H9 (cell line): ENCODE data around the gene OPN5. TPM values are rescaled to one million over a fixed set of nuclear protein-coding genes. Genes with fewer than 3 reads are reported as not detected.

ENCODE experiments used
- DNase-seq: peaks from one replicate; pipeline ENCODE4 v3.0.0-alpha.2; 2017
- H2AFZ ChIP-seq: one replicate; pipeline ENCODE4 v1.6.1; 2013; ENCODE audit warnings: mild to moderate bottlenecking, low read length, control low read depth, moderate library complexity
- H2AK5ac ChIP-seq: 2 replicates; pipeline ENCODE4 v1.6.1; 2013; ENCODE audit warnings: low read length, control low read depth, mixed read lengths; ENCODE audit not compliant: insufficient read length
- H2BK120ac ChIP-seq: one replicate; pipeline ENCODE4 v1.6.1; 2013; ENCODE audit warnings: low read depth, mild to moderate bottlenecking, low read length, control low read depth, inconsistent platforms; ENCODE audit not compliant: poor library complexity, severe bottlenecking
- H2BK12ac ChIP-seq: 2 replicates; pipeline ENCODE4 v1.6.1; 2013; ENCODE audit warnings: low read length, control low read depth, mixed read lengths, low read depth; ENCODE audit not compliant: insufficient read length
- H2BK15ac ChIP-seq: 2 replicates; pipeline ENCODE4 v1.6.1; 2013; ENCODE audit warnings: low read depth, low read length, control low read depth
- H2BK20ac ChIP-seq: one replicate; pipeline ENCODE4 v1.6.1; 2013; ENCODE audit warnings: low read depth, mild to moderate bottlenecking, low read length, control low read depth, inconsistent platforms; ENCODE audit not compliant: poor library complexity, severe bottlenecking
- H2BK5ac ChIP-seq: 2 replicates; pipeline ENCODE4 v1.6.1; 2013; ENCODE audit warnings: low read length, control low read depth, mixed read lengths; ENCODE audit not compliant: insufficient read length
- H3K14ac ChIP-seq: 2 replicates; pipeline ENCODE4 v1.6.1; 2013; ENCODE audit warnings: low read length, control low read depth; ENCODE audit not compliant: insufficient read depth
- H3K18ac ChIP-seq: 2 replicates; pipeline ENCODE4 v1.6.1; 2013; ENCODE audit warnings: low read depth, mild to moderate bottlenecking, mixed read lengths, low read length, control low read depth; ENCODE audit not compliant: insufficient read length
- H3K23ac ChIP-seq: 2 replicates; pipeline ENCODE4 v1.6.1; 2013; ENCODE audit warnings: low read length, control low read depth, mixed read lengths, low read depth; ENCODE audit not compliant: insufficient read length
- H3K23me2 ChIP-seq: 2 replicates; pipeline ENCODE4 v1.6.1; 2013; ENCODE audit warnings: low read depth, mild to moderate bottlenecking, mixed read lengths, low read length, control low read depth; ENCODE audit not compliant: insufficient read length, poor library complexity, severe bottlenecking
- H3K27ac ChIP-seq: 2 replicates; pipeline ENCODE4 v1.5.1; 2013; ENCODE audit warnings: low read length, control low read depth, mixed read lengths, low read depth; ENCODE audit not compliant: insufficient read length
- H3K27me3 ChIP-seq: 2 replicates; pipeline ENCODE4 v1.6.1; 2013; ENCODE audit warnings: low read length, control low read depth, inconsistent platforms; ENCODE audit not compliant: insufficient read depth
- H3K4ac ChIP-seq: 2 replicates; pipeline ENCODE4 v1.6.1; 2013; ENCODE audit warnings: low read depth, mild to moderate bottlenecking, control low read depth, inconsistent platforms, low read length, moderate library complexity
- H3K4me1 ChIP-seq: 2 replicates; pipeline ENCODE4 v1.6.1; 2013; ENCODE audit warnings: low read length, control low read depth, inconsistent platforms; ENCODE audit not compliant: insufficient read depth
- H3K4me2 ChIP-seq: 2 replicates; pipeline ENCODE4 v1.6.1; 2013; ENCODE audit warnings: low read length, control low read depth, mixed read lengths; ENCODE audit not compliant: insufficient read length, insufficient read depth
- H3K56ac ChIP-seq: 2 replicates; pipeline ENCODE4 v1.6.1; 2013; ENCODE audit warnings: low read depth, mild to moderate bottlenecking, mixed read lengths, low read length, control low read depth; ENCODE audit not compliant: insufficient read length
- H3K79me1 ChIP-seq: 2 replicates; pipeline ENCODE4 v1.6.1; 2013; ENCODE audit warnings: low read depth, mild to moderate bottlenecking, moderate library complexity, low read length, control low read depth, inconsistent platforms; ENCODE audit not compliant: insufficient read depth, poor library complexity, severe bottlenecking
- H3K79me2 ChIP-seq: 2 replicates; pipeline ENCODE4 v1.6.1; 2013; ENCODE audit warnings: low read length, control low read depth, inconsistent platforms; ENCODE audit not compliant: insufficient read depth
- H3K9ac ChIP-seq: 2 replicates; pipeline ENCODE4 v1.6.1; 2013; ENCODE audit warnings: low read length, control low read depth, mixed read lengths; ENCODE audit not compliant: insufficient read length; ENCODE audit errors: extremely low read depth
- H3K9me3 ChIP-seq: one replicate; pipeline ENCODE4 v1.6.1; 2013; ENCODE audit warnings: low read depth, low read length, inconsistent platforms; ENCODE audit not compliant: control insufficient read depth
- H3T11ph ChIP-seq: one replicate; pipeline ENCODE4 v1.6.1; 2013; ENCODE audit warnings: mild to moderate bottlenecking, low read length, control low read depth, inconsistent platforms
- H4K20me1 ChIP-seq: one replicate; pipeline ENCODE4 v1.6.1; 2013; ENCODE audit not compliant: control insufficient read depth, insufficient read length, insufficient read depth
- H4K5ac ChIP-seq: 2 replicates; pipeline ENCODE4 v1.6.1; 2013; ENCODE audit warnings: low read depth, mild to moderate bottlenecking, mixed read lengths, low read length, control low read depth; ENCODE audit not compliant: insufficient read length
- H4K8ac ChIP-seq: replicated peaks from 2 replicates; pipeline ENCODE4 v1.6.1; 2013; ENCODE audit warnings: low read length, control low read depth, mixed read lengths, low read depth; ENCODE audit not compliant: insufficient read length
- H4K91ac ChIP-seq: 2 replicates; pipeline ENCODE4 v1.6.1; 2013; ENCODE audit warnings: low read depth, mild to moderate bottlenecking, moderate library complexity, mixed read lengths, low read length, control low read depth; ENCODE audit not compliant: insufficient read length
- H3K27ac Mint-ChIP-seq, 3 experiments: 2 replicates in 2 of 3; 3 replicates in 1 of 3; pipeline ENCODE4 v1.8.0; 2020 to 2021; ENCODE audit warnings: mixed read lengths in 3 of 3, mild to moderate bottlenecking in 1 of 3, moderate library complexity in 1 of 3
- H3K27me3 Mint-ChIP-seq: 2 replicates; pipeline ENCODE4 v1.8.0; 2021; ENCODE audit warnings: low read depth, mild to moderate bottlenecking, moderate library complexity, mixed read lengths
- H3K36me3 Mint-ChIP-seq, 3 experiments: 2 replicates in 2 of 3; 3 replicates in 1 of 3; pipeline ENCODE4 v1.8.0; 2020 to 2021; ENCODE audit warnings: low read depth in 3 of 3, mixed read lengths in 3 of 3; ENCODE audit not compliant: insufficient read depth in 1 of 3
- H3K4me1 Mint-ChIP-seq, 2 experiments: 2 replicates each; pipeline ENCODE4 v1.8.0; 2020; ENCODE audit warnings: mixed read lengths in 2 of 2
- H3K4me3 Mint-ChIP-seq, 2 experiments: 2 replicates in 1 of 2; 3 replicates in 1 of 2; pipeline ENCODE4 v1.8.0; 2020 to 2021; ENCODE audit warnings: mild to moderate bottlenecking in 2 of 2, mixed read lengths in 2 of 2, moderate library complexity in 1 of 2
- H3K9me3 Mint-ChIP-seq, 2 experiments: 2 replicates in 1 of 2; 3 replicates in 1 of 2; pipeline ENCODE4 v1.8.0; 2020; ENCODE audit warnings: mild to moderate bottlenecking in 2 of 2, mixed read lengths in 2 of 2, moderate library complexity in 1 of 2
- WGBS: extraction: QIAGEN DNeasy Blood & Tissue Kit; methylation state at CpG from one replicate; pipeline ENCODE4 v1.1.7; 2013; ENCODE audit warnings: missing lambda C conversion rate, low lambda C conversion rate, mixed read lengths; ENCODE audit not compliant: insufficient read length; ENCODE audit errors: extremely low coverage; 5-methylcytosine and 5-hydroxymethylcytosine counted together
- total RNA-seq: library from RNA; stranded (reverse); gene quantifications from 2 replicates; pipeline ENCODE4 v1.2.1, GENCODE V29; 2021
- TF ChIP-seq, protein P1 (sequence below): fragments of 200-600 bp; sonication (generic); conservative IDR thresholded peaks from 3 replicates; pipeline ENCODE4 v1.8.0; 2021; ENCODE audit warnings: antibody characterized with exemption, mild to moderate bottlenecking

Gene OPN5
- total RNA-seq, 1 experiment from 2014 or later, result not detected

DNA sequence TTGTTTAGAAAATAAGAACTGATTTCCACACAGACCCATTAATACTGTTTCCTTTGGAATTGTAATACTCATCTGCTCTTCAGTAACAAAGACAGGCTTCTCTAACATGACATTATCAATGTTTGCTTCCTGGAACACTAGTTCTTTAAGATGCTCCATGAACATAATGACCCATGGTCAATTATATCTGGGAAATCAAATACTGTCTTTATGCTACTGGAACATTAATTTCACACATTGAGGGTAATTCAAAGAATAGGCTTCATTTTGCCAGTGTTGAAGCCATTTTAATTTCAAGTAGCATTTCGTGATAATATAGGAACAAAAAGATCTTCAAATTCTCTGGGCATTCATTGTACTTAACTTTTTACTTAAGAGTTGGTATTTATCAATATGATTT, 80.9 kb downstream of the OPN5 start:
- H2BK12ac ChIP-seq, result no peak overlapping the region
- WGBS, result no CpG with 5 or more reads among the region's 1 CpG
- H3K23ac ChIP-seq, result no peak overlapping the region
- H3K4ac ChIP-seq, result no peak overlapping the region
- H4K8ac ChIP-seq, result no peak overlapping the region
- no peaks in the 10 kb centered on the region for H4K20me1 ChIP-seq
- H3K18ac ChIP-seq, result no peak overlapping the region
- Mint-ChIP-seq H3K27ac (no peak overlapping the region), H3K9me3 (no peaks in the 10 kb centered on the region), H3K27me3 (no peaks in the 10 kb centered on the region), H3K36me3 (no peaks in the 10 kb centered on the region), H3K4me1 (no peaks in the 10 kb centered on the region; a peak in 1 of 4 replicates), H3K4me3 (no peak overlapping the region)
- no peak overlapping the region for H3K27ac ChIP-seq
- no peak overlapping the region for H2BK15ac ChIP-seq
- no peak overlapping the region for H2BK20ac ChIP-seq
- no peak for DNase-seq
- TF ChIP-seq, protein P1, sequence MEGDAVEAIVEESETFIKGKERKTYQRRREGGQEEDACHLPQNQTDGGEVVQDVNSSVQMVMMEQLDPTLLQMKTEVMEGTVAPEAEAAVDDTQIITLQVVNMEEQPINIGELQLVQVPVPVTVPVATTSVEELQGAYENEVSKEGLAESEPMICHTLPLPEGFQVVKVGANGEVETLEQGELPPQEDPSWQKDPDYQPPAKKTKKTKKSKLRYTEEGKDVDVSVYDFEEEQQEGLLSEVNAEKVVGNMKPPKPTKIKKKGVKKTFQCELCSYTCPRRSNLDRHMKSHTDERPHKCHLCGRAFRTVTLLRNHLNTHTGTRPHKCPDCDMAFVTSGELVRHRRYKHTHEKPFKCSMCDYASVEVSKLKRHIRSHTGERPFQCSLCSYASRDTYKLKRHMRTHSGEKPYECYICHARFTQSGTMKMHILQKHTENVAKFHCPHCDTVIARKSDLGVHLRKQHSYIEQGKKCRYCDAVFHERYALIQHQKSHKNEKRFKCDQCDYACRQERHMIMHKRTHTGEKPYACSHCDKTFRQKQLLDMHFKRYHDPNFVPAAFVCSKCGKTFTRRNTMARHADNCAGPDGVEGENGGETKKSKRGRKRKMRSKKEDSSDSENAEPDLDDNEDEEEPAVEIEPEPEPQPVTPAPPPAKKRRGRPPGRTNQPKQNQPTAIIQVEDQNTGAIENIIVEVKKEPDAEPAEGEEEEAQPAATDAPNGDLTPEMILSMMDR, result no peak
- no peak overlapping the region for H3K14ac ChIP-seq
- H2BK5ac ChIP-seq, result no peak overlapping the region
- H4K5ac ChIP-seq, result no peak overlapping the region
- no peaks in the 10 kb centered on the region for H3K79me2 ChIP-seq
- no peak overlapping the region for H2BK120ac ChIP-seq
- no peaks in the 10 kb centered on the region for H3K23me2 ChIP-seq
- H2AK5ac ChIP-seq, result no peak overlapping the region
- no peak overlapping the region for H3T11ph ChIP-seq
- H3K4me1 ChIP-seq, result no peaks in the 10 kb centered on the region
- H3K79me1 ChIP-seq, result no peaks in the 10 kb centered on the region
- H3K27me3 ChIP-seq, result no peaks in the 10 kb centered on the region
- no peak overlapping the region for H3K56ac ChIP-seq
- H3K9me3 ChIP-seq, result no peaks in the 10 kb centered on the region
- no peak overlapping the region for H3K9ac ChIP-seq
- no peak overlapping the region for H3K4me2 ChIP-seq
- H4K91ac ChIP-seq, result no peak overlapping the region
- no peak overlapping the region for H2AFZ ChIP-seq
